ENCODE data around the gene TMEM9.

Gene TMEM9

GRCh38 chr1:201137024-201137392 lies 17.3 kb downstream of the TMEM9 start:
- Mint-ChIP-seq H3K9me3 (no peaks in the 10 kb centered on the region), H3K4me3 (no peak overlapping the region), H3K36me3 (ENCODE audit: low read depth) (peaks cover 49% of the 10 kb centered on the region), H3K27ac (peak overlapping the region in 1 of 3 experiments; percentile 79), H3K27me3 (ENCODE audit: low read depth) (no peaks in the 10 kb centered on the region), H3K4me1 (peaks cover 38% of the 10 kb centered on the region)
- TF ChIP-seq, protein P1, sequence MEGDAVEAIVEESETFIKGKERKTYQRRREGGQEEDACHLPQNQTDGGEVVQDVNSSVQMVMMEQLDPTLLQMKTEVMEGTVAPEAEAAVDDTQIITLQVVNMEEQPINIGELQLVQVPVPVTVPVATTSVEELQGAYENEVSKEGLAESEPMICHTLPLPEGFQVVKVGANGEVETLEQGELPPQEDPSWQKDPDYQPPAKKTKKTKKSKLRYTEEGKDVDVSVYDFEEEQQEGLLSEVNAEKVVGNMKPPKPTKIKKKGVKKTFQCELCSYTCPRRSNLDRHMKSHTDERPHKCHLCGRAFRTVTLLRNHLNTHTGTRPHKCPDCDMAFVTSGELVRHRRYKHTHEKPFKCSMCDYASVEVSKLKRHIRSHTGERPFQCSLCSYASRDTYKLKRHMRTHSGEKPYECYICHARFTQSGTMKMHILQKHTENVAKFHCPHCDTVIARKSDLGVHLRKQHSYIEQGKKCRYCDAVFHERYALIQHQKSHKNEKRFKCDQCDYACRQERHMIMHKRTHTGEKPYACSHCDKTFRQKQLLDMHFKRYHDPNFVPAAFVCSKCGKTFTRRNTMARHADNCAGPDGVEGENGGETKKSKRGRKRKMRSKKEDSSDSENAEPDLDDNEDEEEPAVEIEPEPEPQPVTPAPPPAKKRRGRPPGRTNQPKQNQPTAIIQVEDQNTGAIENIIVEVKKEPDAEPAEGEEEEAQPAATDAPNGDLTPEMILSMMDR (IDR thresholded peaks at IDR 0.05; ENCODE audit: unreplicated experiment in 3 of 3): no peak

- H3K9me3 Mint-ChIP-seq: no peaks in the 10 kb centered on the region
- peak overlapping the region in 1 of 3 experiments; percentile 47 for H3K27ac Mint-ChIP-seq
- H3K36me3 Mint-ChIP-seq (ENCODE audit: low read depth): peaks cover 50% of the 10 kb centered on the region
- peaks cover 38% of the 10 kb centered on the region for H3K4me1 Mint-ChIP-seq
- TF ChIP-seq, protein P1 (IDR thresholded peaks at IDR 0.05; ENCODE audit: unreplicated experiment in 3 of 3): no peak
- no peaks in the 10 kb centered on the region for H3K27me3 Mint-ChIP-seq (ENCODE audit: low read depth)
- no peak overlapping the region for H3K4me3 Mint-ChIP-seq
These were observed 17.8 kb downstream of the TMEM9 start for GRCh38 chr1:201136355-201137023.

- Mint-ChIP-seq H3K4me1 (peaks cover 28% of the 10 kb centered on the region), H3K27ac (no peak overlapping the region), H3K9me3 (no peaks in the 10 kb centered on the region), H3K4me3 (no peak overlapping the region), H3K36me3 (ENCODE audit: low read depth) (peaks cover 45% of the 10 kb centered on the region), H3K27me3 (ENCODE audit: low read depth) (no peaks in the 10 kb centered on the region)
- TF ChIP-seq, protein P1 (IDR thresholded peaks at IDR 0.05; ENCODE audit: unreplicated experiment in 3 of 3): no peak
These were observed 19.9 kb downstream of the TMEM9 start for GRCh38 chr1:201134405-201134804.

DNA sequence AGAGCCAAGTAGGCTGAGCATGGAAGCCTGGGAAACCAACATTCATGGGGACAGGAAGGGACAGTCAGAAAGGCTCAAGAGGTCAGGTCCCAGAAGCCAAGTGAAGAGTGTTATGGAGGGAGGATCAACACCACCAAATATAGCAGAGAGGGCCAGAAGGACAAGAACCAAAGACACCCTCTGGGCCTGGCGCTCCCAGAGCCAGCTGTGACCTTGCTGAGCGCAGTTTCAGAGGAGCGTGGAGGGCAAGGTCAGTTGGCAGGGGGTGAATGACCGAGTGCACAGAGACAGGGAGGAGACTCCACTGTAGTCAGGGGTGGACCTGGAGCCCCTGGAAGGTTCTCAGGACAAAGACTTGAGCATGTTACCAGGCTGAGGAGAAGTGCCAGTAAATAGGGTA lies 22.9 kb downstream of the TMEM9 start:
- peaks cover 13% of the 10 kb centered on the region for H3K4me1 Mint-ChIP-seq
- no peak overlapping the region for H3K4me3 Mint-ChIP-seq
- H3K27me3 Mint-ChIP-seq (ENCODE audit: low read depth): peaks cover 8% of the 10 kb centered on the region
- TF ChIP-seq, protein P1 (IDR thresholded peaks at IDR 0.05; ENCODE audit: unreplicated experiment in 3 of 3): no peak
- H3K9me3 Mint-ChIP-seq: no peaks in the 10 kb centered on the region
- H3K36me3 Mint-ChIP-seq (ENCODE audit: low read depth): peaks cover 39% of the 10 kb centered on the region
- H3K27ac Mint-ChIP-seq: no peak overlapping the region

GRCh38 chr1:201128962-201129361 lies 25.3 kb downstream of the TMEM9 start:
- Mint-ChIP-seq H3K4me1 (peaks cover 28% of the 10 kb centered on the region), H3K4me3 (no peak overlapping the region), H3K27ac (peak overlapping the region in 1 of 3 experiments; percentile 18), H3K36me3 (ENCODE audit: low read depth) (peaks cover 23% of the 10 kb centered on the region), H3K27me3 (ENCODE audit: low read depth) (peaks cover 21% of the 10 kb centered on the region), H3K9me3 (no peaks in the 10 kb centered on the region)
- TF ChIP-seq, protein P1 (IDR thresholded peaks at IDR 0.05; ENCODE audit: unreplicated experiment in 3 of 3): no peak

DNA sequence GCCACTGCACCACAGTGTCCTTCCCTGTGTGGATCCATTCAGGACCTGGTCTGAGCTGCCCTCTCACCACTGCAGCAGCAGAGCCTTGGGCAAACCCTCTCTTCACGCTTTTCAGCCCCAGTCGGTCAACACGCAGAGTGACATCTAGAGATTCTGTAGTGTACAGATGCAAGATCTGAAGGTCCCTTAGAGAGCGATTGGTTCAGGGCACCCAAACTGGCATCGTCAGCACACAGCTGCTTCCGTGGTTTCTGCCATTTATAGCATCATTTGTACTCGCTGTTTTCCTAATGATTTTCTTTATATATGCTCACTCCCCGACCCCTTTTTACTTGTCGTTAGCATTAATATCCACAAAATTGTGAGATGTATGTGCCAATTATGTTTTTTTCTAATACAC lies 25.8 kb downstream of the TMEM9 start:
- TF ChIP-seq, protein P1 (IDR thresholded peaks at IDR 0.05; ENCODE audit: unreplicated experiment in 3 of 3): no peak
- Mint-ChIP-seq H3K36me3 (ENCODE audit: low read depth) (peaks cover 18% of the 10 kb centered on the region), H3K4me1 (peaks cover 28% of the 10 kb centered on the region), H3K4me3 (no peak overlapping the region), H3K9me3 (no peaks in the 10 kb centered on the region), H3K27me3 (ENCODE audit: low read depth) (peaks cover 22% of the 10 kb centered on the region), H3K27ac (peak overlapping the region in 1 of 3 experiments; percentile 18)
